ENCODE results near the gene TCF3.
"Not testable (repeated sequence)": the region's sequence is repeated elsewhere in the genome, so short reads cannot be mapped to it uniquely, and the experiment has no call there.

The TCF3 gene

GRCh38 chr19:1650650-1651567 lies 1.5 kb downstream of the TCF3 start:
- peak; percentile 60 for DNase-seq

- DNase-seq: no peak
Measured at GRCh38 chr19:1649706-1650649, 2.4 kb downstream of the TCF3 start.

GRCh38 chr19:1648920-1649541 lies 3.4 kb downstream of the TCF3 start:
- DNase-seq: no peak

GRCh38 chr19:1648459-1648849 lies 4.0 kb downstream of the TCF3 start:
- no peak for DNase-seq

GRCh38 chr19:1647501-1648458 lies 4.6 kb downstream of the TCF3 start:
- DNase-seq: no peak

- no peak for DNase-seq
Measured at GRCh38 chr19:1646659-1647453, 5.6 kb downstream of the TCF3 start.

GRCh38 chr19:1646149-1646548 lies 6.3 kb downstream of the TCF3 start:
- DNase-seq: no peak

- no peak for DNase-seq
Measured at GRCh38 chr19:1645299-1645698, 7.1 kb downstream of the TCF3 start.

- DNase-seq: no peak
Measured at GRCh38 chr19:1644070-1644469, 8.3 kb downstream of the TCF3 start.

- DNase-seq: not testable (repeated sequence)
Measured at GRCh38 chr19:1640893-1641448, 11.4 kb downstream of the TCF3 start.

- no peak for DNase-seq
Measured at GRCh38 chr19:1636325-1637236, 15.8 kb downstream of the TCF3 start.

GRCh38 chr19:1634938-1635243 lies 17.5 kb downstream of the TCF3 start:
- no peak for DNase-seq

- no peak for DNase-seq
Measured at GRCh38 chr19:1634242-1634937, 18.0 kb downstream of the TCF3 start.

GRCh38 chr19:1633269-1633826 lies 19.1 kb downstream of the TCF3 start:
- no peak for DNase-seq

- DNase-seq: no peak
Measured at GRCh38 chr19:1632462-1633268, 19.8 kb downstream of the TCF3 start.

- no peak for DNase-seq
Measured at GRCh38 chr19:1631557-1632100, 20.8 kb downstream of the TCF3 start.

GRCh38 chr19:1630811-1631210 lies 21.6 kb downstream of the TCF3 start:
- DNase-seq: no peak

- no peak for DNase-seq
Measured at GRCh38 chr19:1630012-1630411, 22.4 kb downstream of the TCF3 start.
